GM13976 (cell line): ENCODE data around the gene EXOC4.

Experiments
- DNase-seq: peaks from one replicate; pipeline ENCODE4 v3.0.0; 2012; ENCODE audit warnings: low spot score
- CTCF ChIP-seq: IDR thresholded peaks from 2 replicates; pipeline ENCODE4 v1.5.1; 2012; ENCODE audit warnings: borderline replicate concordance, mild to moderate bottlenecking; ENCODE audit not compliant: insufficient read depth; ENCODE audit errors: extremely low read depth, missing control alignments, control extremely low read depth
- in situ Hi-C: fragments of 300-500 bp; cut with MboI; formaldehyde crosslinking; loops from one replicate; pipeline ENCODE4 v1.12.0; 2022; ENCODE audit warnings: low sequenced_read_pairs, mixed read lengths, inconsistent platforms; ENCODE audit not compliant: unreplicated experiment

The EXOC4 gene

GRCh38 chr7:133672866-133673265 is 420.0 kb downstream of the EXOC4 start:
- TF ChIP-seq CTCF = no peak
- in situ Hi-C loops = no loop called here
- no peak for DNase-seq

DNA sequence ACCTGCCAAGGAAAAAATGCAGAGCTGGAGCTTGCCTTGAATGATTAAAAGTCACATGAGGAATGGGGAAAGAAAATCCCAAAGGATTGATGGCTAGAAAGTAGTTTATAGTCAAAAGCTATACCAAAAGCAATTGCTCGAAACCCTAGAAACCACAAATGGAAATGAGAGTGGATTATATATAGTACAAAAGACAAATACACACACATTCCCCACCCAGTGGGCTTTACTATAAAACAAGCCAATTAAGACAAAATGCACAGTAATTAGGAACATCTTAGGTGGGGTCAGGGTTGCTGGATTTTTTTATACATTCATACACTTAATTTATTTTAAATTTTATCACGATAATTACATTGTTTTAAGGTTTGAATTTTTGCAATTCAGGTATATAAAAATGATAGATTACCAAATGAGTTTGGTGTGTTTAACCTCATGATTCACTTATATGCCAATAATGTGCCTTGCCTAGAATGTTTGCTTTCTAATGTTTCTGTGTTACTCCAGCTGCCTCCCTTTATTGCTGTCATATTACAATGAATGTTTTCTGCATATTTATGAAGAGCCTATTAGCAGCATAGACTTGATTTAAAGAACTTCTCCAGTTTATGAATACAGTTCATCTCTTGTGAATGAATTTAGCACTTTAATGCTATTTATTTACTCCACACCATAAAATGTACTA is 421.3 kb downstream of the EXOC4 start:
- no peak for TF ChIP-seq CTCF
- DNase-seq = no peak
- in situ Hi-C loops = no loop called here

DNA sequence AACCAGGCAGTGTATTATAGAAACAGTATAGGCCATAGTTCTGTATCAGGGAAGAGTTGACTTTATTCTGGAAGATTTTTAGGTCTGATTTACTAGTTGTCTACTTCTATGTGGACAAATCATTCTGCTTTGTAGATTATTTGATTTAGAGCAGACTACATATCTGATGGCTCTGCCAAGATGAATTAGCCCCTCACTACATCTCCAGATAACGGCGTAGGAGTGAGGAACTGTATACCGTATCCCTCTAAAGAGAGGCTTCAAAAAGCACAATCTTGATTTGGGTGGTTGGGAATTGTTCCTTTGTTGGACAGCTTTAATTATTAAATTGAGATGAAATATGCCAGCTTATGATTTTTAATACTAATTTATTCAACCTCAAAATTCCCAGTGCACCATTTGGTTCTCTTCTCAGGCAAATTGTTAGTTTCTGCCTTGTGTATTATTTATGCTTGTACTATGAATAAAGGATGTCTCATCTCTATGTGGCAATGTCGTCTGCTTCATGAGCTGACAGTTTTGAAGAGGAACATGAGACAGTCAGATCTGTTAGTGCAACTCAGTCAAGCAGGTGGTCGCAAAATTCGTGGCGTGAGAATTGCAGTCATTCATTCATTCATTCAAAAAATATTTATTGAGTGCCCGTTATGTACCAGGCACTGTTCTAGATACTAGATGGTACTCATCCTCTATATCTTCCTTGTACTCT is 422.8 kb downstream of the EXOC4 start:
- in situ Hi-C loops = no loop called here
- TF ChIP-seq CTCF = no peak

GRCh38 chr7:133676805-133677370 is 424.0 kb downstream of the EXOC4 start:
- in situ Hi-C loops = no loop called here

More for the DNA sequence above, 422.8 kb downstream of the EXOC4 start:
- DNase-seq = no peak

GRCh38 chr7:133678137-133678814 is 425.4 kb downstream of the EXOC4 start:
- no peak for TF ChIP-seq CTCF
- in situ Hi-C loops = no loop called here
- DNase-seq = no peak

More at GRCh38 chr7:133676805-133677370, 424.0 kb downstream of the EXOC4 start:
- no peak for DNase-seq
- TF ChIP-seq CTCF = no peak

- TF ChIP-seq CTCF = no peak
- DNase-seq = no peak
- in situ Hi-C loops = no loop called here
These were observed 427.1 kb downstream of the EXOC4 start for GRCh38 chr7:133679977-133680376.
